Neural cell (in vitro differentiated cells): Measurements from ENCODE around the gene CCDC185.

Experiments
- EP300 ChIP-seq: fragments of 450-650 bp; conservative IDR thresholded peaks from 2 replicates; pipeline ENCODE4 v1.6.1; 2014; ENCODE audit warnings: antibody characterized with exemption, mild to moderate bottlenecking, moderate library complexity; ENCODE audit not compliant: poor library complexity, severe bottlenecking
- EZH2 ChIP-seq: fragments of 200-600, 300-800 bp; shearing (Covaris generic), sonication (generic); IDR thresholded peaks from 2 replicates; pipeline ENCODE4 v1.6.1; 2014; ENCODE audit warnings: antibody characterized with exemption, low read length, borderline replicate concordance, mild to moderate bottlenecking; ENCODE audit not compliant: insufficient read depth, poor library complexity, severe bottlenecking
- POLR2AphosphoS5 ChIP-seq: IDR thresholded peaks from 2 replicates; pipeline ENCODE4 v1.6.1; 2012
- RAD21 ChIP-seq: fragments of 450-650 bp; conservative IDR thresholded peaks from 2 replicates; pipeline ENCODE4 v1.6.1; 2014; ENCODE audit warnings: antibody characterized with exemption, mild to moderate bottlenecking, moderate library complexity
- SMC3 ChIP-seq: fragments of 450-650 bp; conservative IDR thresholded peaks from 2 replicates; pipeline ENCODE4 v1.6.1; 2014; ENCODE audit warnings: antibody characterized with exemption, mild to moderate bottlenecking, moderate library complexity; ENCODE audit not compliant: poor library complexity
- TF ChIP-seq, protein P1 (sequence below): fragments of 450-650 bp; IDR thresholded peaks from 2 replicates; pipeline ENCODE4 v1.5.1; 2014; ENCODE audit warnings: antibody characterized with exemption, mild to moderate bottlenecking, moderate library complexity; ENCODE audit not compliant: poor library complexity, severe bottlenecking
- TF ChIP-seq, protein P2 (sequence below): IDR thresholded peaks from 2 replicates; pipeline ENCODE4 v1.6.1; 2012; ENCODE audit warnings: borderline replicate concordance

- TF ChIP-seq, protein P1, sequence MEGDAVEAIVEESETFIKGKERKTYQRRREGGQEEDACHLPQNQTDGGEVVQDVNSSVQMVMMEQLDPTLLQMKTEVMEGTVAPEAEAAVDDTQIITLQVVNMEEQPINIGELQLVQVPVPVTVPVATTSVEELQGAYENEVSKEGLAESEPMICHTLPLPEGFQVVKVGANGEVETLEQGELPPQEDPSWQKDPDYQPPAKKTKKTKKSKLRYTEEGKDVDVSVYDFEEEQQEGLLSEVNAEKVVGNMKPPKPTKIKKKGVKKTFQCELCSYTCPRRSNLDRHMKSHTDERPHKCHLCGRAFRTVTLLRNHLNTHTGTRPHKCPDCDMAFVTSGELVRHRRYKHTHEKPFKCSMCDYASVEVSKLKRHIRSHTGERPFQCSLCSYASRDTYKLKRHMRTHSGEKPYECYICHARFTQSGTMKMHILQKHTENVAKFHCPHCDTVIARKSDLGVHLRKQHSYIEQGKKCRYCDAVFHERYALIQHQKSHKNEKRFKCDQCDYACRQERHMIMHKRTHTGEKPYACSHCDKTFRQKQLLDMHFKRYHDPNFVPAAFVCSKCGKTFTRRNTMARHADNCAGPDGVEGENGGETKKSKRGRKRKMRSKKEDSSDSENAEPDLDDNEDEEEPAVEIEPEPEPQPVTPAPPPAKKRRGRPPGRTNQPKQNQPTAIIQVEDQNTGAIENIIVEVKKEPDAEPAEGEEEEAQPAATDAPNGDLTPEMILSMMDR = no peak
- no peak for TF ChIP-seq POLR2AphosphoS5
- TF ChIP-seq EP300 = no peak
- no peak for TF ChIP-seq RAD21
- TF ChIP-seq, protein P2, sequence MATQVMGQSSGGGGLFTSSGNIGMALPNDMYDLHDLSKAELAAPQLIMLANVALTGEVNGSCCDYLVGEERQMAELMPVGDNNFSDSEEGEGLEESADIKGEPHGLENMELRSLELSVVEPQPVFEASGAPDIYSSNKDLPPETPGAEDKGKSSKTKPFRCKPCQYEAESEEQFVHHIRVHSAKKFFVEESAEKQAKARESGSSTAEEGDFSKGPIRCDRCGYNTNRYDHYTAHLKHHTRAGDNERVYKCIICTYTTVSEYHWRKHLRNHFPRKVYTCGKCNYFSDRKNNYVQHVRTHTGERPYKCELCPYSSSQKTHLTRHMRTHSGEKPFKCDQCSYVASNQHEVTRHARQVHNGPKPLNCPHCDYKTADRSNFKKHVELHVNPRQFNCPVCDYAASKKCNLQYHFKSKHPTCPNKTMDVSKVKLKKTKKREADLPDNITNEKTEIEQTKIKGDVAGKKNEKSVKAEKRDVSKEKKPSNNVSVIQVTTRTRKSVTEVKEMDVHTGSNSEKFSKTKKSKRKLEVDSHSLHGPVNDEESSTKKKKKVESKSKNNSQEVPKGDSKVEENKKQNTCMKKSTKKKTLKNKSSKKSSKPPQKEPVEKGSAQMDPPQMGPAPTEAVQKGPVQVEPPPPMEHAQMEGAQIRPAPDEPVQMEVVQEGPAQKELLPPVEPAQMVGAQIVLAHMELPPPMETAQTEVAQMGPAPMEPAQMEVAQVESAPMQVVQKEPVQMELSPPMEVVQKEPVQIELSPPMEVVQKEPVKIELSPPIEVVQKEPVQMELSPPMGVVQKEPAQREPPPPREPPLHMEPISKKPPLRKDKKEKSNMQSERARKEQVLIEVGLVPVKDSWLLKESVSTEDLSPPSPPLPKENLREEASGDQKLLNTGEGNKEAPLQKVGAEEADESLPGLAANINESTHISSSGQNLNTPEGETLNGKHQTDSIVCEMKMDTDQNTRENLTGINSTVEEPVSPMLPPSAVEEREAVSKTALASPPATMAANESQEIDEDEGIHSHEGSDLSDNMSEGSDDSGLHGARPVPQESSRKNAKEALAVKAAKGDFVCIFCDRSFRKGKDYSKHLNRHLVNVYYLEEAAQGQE = no peak
- no peak for TF ChIP-seq EZH2
- no peak for TF ChIP-seq SMC3
Measured at GRCh38 chr1:223346311-223346710, 46.9 kb upstream of the CCDC185 start.
